Nephron (organoid): ENCODE measurements around the gene PLSCR5.

Source experiments
- H3K27ac Mint-ChIP-seq, 3 experiments: 2 replicates each; pipeline ENCODE4 v1.8.0; 2020; ENCODE audit warnings: mixed read lengths in 3 of 3, mild to moderate bottlenecking in 2 of 3, moderate library complexity in 1 of 3
- H3K27me3 Mint-ChIP-seq: 2 replicates; pipeline ENCODE4 v1.8.0; 2021; ENCODE audit warnings: low read depth, mild to moderate bottlenecking, moderate library complexity, mixed read lengths
- H3K36me3 Mint-ChIP-seq: 2 replicates; pipeline ENCODE4 v1.8.0; 2020; ENCODE audit warnings: low read depth, mixed read lengths
- H3K4me1 Mint-ChIP-seq: 2 replicates; pipeline ENCODE4 v1.8.0; 2020; ENCODE audit warnings: mixed read lengths
- H3K4me3 Mint-ChIP-seq, 3 experiments: 2 replicates each; pipeline ENCODE4 v1.8.0; 2020; ENCODE audit warnings: mild to moderate bottlenecking in 3 of 3, mixed read lengths in 3 of 3, moderate library complexity in 2 of 3
- H3K9me3 Mint-ChIP-seq: 2 replicates; pipeline ENCODE4 v1.8.0; 2020; ENCODE audit warnings: mixed read lengths
- TF ChIP-seq, protein P1 (sequence below), 3 experiments: fragments of 200-600 bp; sonication (generic); IDR thresholded peaks; one replicate each; pipeline ENCODE4 v1.5.0; 2021; ENCODE audit warnings: antibody characterized with exemption in 3 of 3; ENCODE audit not compliant: unreplicated experiment in 3 of 3

The PLSCR5 gene

DNA sequence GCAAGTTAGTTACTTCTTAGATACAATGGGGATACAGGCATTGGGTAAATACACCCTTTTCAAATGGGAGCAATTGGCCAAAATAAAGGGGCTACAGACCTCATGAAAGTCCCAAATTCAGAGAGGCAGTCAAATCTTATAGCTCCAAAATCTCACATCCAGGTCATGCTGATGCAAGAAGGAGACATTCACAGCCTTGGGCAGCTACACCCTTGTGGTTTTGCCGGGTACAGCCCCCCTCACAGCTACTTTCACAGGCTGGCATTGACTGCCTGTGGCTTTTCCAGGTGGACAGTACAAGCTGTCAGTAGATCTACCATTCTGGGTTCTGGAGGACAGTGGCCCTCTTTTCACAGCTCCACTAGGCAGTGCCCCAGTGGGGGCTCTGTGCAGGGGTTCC is 43.3 kb downstream of the PLSCR5 start:
- Mint-ChIP-seq H3K9me3 (peaks cover 6% of the 10 kb centered on the region), H3K36me3 (no peaks in the 10 kb centered on the region), H3K27me3 (no peaks in the 10 kb centered on the region), H3K4me3 (no peak overlapping the region), H3K27ac (no peak overlapping the region), H3K4me1 (no peaks in the 10 kb centered on the region)
- TF ChIP-seq, protein P1, sequence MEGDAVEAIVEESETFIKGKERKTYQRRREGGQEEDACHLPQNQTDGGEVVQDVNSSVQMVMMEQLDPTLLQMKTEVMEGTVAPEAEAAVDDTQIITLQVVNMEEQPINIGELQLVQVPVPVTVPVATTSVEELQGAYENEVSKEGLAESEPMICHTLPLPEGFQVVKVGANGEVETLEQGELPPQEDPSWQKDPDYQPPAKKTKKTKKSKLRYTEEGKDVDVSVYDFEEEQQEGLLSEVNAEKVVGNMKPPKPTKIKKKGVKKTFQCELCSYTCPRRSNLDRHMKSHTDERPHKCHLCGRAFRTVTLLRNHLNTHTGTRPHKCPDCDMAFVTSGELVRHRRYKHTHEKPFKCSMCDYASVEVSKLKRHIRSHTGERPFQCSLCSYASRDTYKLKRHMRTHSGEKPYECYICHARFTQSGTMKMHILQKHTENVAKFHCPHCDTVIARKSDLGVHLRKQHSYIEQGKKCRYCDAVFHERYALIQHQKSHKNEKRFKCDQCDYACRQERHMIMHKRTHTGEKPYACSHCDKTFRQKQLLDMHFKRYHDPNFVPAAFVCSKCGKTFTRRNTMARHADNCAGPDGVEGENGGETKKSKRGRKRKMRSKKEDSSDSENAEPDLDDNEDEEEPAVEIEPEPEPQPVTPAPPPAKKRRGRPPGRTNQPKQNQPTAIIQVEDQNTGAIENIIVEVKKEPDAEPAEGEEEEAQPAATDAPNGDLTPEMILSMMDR (IDR thresholded peaks at IDR 0.05; ENCODE audit: unreplicated experiment in 3 of 3) = no peak

DNA sequence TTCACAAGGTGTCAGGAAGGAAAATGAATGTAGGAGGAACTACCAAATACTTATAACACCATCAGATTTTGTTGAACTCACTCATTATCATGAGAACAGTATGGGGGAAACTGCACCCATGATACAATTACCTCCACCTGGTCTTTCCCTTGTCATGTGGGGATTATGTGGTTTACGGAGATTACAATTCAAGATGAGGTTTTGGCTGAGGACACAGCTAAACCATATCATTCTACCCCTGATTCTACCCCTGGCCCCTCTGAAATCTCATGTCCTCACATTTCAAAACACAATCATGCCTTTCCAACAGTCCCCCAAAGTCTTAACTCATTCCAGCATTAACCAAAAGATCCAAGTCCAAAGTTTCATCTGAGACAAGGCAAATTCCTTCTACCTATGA is 43.7 kb downstream of the PLSCR5 start:
- no peak overlapping the region for H3K27ac Mint-ChIP-seq
- no peak overlapping the region for H3K4me3 Mint-ChIP-seq
- peaks cover 6% of the 10 kb centered on the region for H3K9me3 Mint-ChIP-seq
- TF ChIP-seq, protein P1 (IDR thresholded peaks at IDR 0.05; ENCODE audit: unreplicated experiment in 3 of 3) = no peak
- no peaks in the 10 kb centered on the region for H3K27me3 Mint-ChIP-seq
- no peaks in the 10 kb centered on the region for H3K4me1 Mint-ChIP-seq
- H3K36me3 Mint-ChIP-seq = no peaks in the 10 kb centered on the region

DNA sequence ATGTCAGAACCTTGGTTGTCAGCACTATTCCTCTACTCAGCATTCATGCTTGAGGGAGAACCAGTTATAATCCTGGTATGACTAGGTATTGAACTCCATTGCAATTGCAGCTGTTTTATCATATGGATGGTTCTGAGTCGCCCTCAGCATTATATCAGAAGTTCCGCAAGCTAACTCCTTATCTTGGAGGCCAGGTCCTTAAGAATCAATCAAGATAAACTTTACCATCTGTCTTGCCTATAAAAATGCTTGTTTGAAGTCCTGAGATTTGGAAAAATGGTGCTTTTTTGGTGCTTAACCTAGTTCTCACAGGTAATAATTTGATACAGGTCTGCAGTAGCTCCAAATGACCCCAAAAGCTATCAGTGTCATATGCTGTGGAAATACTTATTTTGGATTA is 44.5 kb downstream of the PLSCR5 start:
- Mint-ChIP-seq H3K36me3 (no peaks in the 10 kb centered on the region), H3K4me1 (no peaks in the 10 kb centered on the region), H3K4me3 (no peak overlapping the region), H3K9me3 (no peaks in the 10 kb centered on the region), H3K27ac (no peak overlapping the region), H3K27me3 (no peaks in the 10 kb centered on the region)
- TF ChIP-seq, protein P1 (IDR thresholded peaks at IDR 0.05; ENCODE audit: unreplicated experiment in 3 of 3) = no peak

DNA sequence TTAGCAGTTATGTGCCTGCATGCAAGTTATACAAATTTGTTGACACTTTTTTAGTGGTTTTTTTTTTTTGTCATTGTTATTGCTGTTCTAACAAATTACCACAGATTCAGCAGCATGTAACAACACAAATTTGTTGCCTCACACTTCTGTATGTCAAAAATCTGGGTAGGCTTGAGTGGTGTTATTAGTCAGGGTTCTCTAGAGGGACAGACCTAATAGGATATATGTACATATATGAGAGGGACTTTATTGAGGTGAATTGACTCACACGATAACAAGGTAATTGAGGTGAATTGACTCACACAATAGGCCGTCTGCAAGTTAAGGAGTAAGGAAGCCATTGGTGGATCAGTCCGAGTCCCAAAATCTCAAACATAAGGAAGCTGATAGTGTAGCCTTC is 45.8 kb downstream of the PLSCR5 start:
- H3K9me3 Mint-ChIP-seq = no peaks in the 10 kb centered on the region
- no peaks in the 10 kb centered on the region for H3K36me3 Mint-ChIP-seq
- H3K27me3 Mint-ChIP-seq = no peaks in the 10 kb centered on the region
- no peak overlapping the region for H3K4me3 Mint-ChIP-seq
- H3K4me1 Mint-ChIP-seq = no peaks in the 10 kb centered on the region
- TF ChIP-seq, protein P1 (IDR thresholded peaks at IDR 0.05; ENCODE audit: unreplicated experiment in 3 of 3) = no peak
- no peak overlapping the region for H3K27ac Mint-ChIP-seq

DNA sequence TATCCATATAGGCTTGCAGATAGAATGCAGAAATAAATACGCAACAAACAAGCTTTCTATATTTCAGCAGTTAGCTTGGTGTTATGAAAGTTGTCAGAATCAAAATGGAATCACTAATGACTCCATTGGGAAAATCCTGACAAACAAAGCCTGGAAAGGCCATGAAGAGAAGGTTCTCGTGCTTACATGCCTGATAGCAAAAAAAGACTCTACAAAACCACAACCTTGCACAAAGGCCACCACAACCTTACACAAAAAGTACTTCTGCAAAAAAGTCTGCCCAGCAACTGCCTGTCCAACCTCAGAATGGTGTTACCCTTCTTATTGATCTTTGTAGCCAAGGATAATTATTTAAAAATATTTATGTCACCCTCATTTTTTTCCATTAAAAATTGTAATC is 46.4 kb downstream of the PLSCR5 start:
- Mint-ChIP-seq H3K4me3 (no peak overlapping the region), H3K27me3 (no peaks in the 10 kb centered on the region), H3K4me1 (no peaks in the 10 kb centered on the region)

DNA sequence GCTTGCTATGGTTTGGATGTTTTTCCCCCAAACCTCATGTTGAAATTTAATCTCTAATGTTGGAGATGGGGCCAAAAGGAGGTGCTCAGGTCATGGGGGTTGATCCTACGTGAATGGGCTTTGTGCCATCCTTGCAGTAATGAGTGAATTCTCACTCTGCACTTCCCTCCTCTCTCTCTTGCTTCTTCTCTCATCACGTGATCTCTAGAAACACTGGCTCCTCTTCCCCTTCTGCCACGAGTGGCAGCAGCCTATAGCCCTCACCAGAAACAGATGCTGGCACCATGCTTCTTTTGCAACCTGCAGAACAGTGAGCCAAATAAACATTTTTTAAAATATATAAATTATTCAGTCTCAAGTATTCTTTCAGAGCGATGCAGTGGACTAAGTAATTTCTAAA is 47.4 kb downstream of the PLSCR5 start:
- TF ChIP-seq, protein P1 (IDR thresholded peaks at IDR 0.05; ENCODE audit: unreplicated experiment in 3 of 3) = no peak
- Mint-ChIP-seq H3K27ac (no peak overlapping the region), H3K4me3 (no peak overlapping the region), H3K4me1 (no peaks in the 10 kb centered on the region), H3K36me3 (no peaks in the 10 kb centered on the region), H3K27me3 (no peaks in the 10 kb centered on the region), H3K9me3 (no peaks in the 10 kb centered on the region)

More for the DNA sequence above, 46.4 kb downstream of the PLSCR5 start:
- Mint-ChIP-seq H3K27ac (no peak overlapping the region), H3K36me3 (no peaks in the 10 kb centered on the region), H3K9me3 (no peaks in the 10 kb centered on the region)
- TF ChIP-seq, protein P1 (IDR thresholded peaks at IDR 0.05; ENCODE audit: unreplicated experiment in 3 of 3) = no peak
